ENCODE measurements around the gene NTM.

The NTM gene

GRCh38 chr11:132008872-132009271 is 638.5 kb downstream of the NTM start:
- Histone ChIP-seq H3K79me2 (ENCODE audit: insufficient read depth, low read length) (no peaks in the 10 kb centered on the region), H3K9me2 (ENCODE audit: low read depth, low read length) (no peaks in the 10 kb centered on the region), H3K27me3 (ENCODE audit: insufficient read depth, low read length) (no peaks in the 10 kb centered on the region), H3F3A (ENCODE audit: insufficient read depth, low read length) (no peaks in the 10 kb centered on the region), H3K4me3 (ENCODE audit: low read depth, low read length, poor library complexity, severe bottlenecking) (no peak overlapping the region), H3K36me3 (ENCODE audit: insufficient read depth, low read length) (no peaks in the 10 kb centered on the region), H2AFZ (ENCODE audit: low read length) (no peak overlapping the region), H3K9me3 (ENCODE audit: low read length) (no peaks in the 10 kb centered on the region), H3K4me2 (ENCODE audit: low read length) (no peak overlapping the region), H3K9ac (ENCODE audit: low read length) (no peak overlapping the region), H3K27ac (ENCODE audit: low read depth, low read length, poor library complexity, severe bottlenecking) (no peak overlapping the region), H3K4me1 (ENCODE audit: insufficient read depth, low read length, severe bottlenecking) (no peaks in the 10 kb centered on the region), H4K20me1 (ENCODE audit: insufficient read depth, low read length) (no peaks in the 10 kb centered on the region)
- TF ChIP-seq CTCF (IDR thresholded peaks at IDR 0.05; ENCODE audit: low read length) (no peak), EZH2 (IDR thresholded peaks at IDR 0.05; ENCODE audit: borderline replicate concordance, low read length) (no peak)

- H3K36me3 ChIP-seq (ENCODE audit: insufficient read depth, low read length): no peaks in the 10 kb centered on the region
- H3K4me3 ChIP-seq (ENCODE audit: low read depth, low read length, poor library complexity, severe bottlenecking): no peak overlapping the region
- no peaks in the 10 kb centered on the region for H3K9me2 ChIP-seq (ENCODE audit: low read depth, low read length)
- no peaks in the 10 kb centered on the region for H3F3A ChIP-seq (ENCODE audit: insufficient read depth, low read length)
- H3K9me3 ChIP-seq (ENCODE audit: low read length): no peaks in the 10 kb centered on the region
- no peak overlapping the region for H2AFZ ChIP-seq (ENCODE audit: low read length)
- H3K27ac ChIP-seq (ENCODE audit: low read depth, low read length, poor library complexity, severe bottlenecking): no peak overlapping the region
- no peaks in the 10 kb centered on the region for H3K4me1 ChIP-seq (ENCODE audit: insufficient read depth, low read length, severe bottlenecking)
- H4K20me1 ChIP-seq (ENCODE audit: insufficient read depth, low read length): no peaks in the 10 kb centered on the region
- H3K9ac ChIP-seq (ENCODE audit: low read length): no peak overlapping the region
- TF ChIP-seq EZH2 (IDR thresholded peaks at IDR 0.05; ENCODE audit: borderline replicate concordance, low read length): no peak
- TF ChIP-seq CTCF (IDR thresholded peaks at IDR 0.05; ENCODE audit: low read length): no peak
- H3K79me2 ChIP-seq (ENCODE audit: insufficient read depth, low read length): no peaks in the 10 kb centered on the region
- H3K4me2 ChIP-seq (ENCODE audit: low read length): no peak overlapping the region
- no peaks in the 10 kb centered on the region for H3K27me3 ChIP-seq (ENCODE audit: insufficient read depth, low read length)
These were observed 649.6 kb downstream of the NTM start for GRCh38 chr11:132020001-132020400.

- Histone ChIP-seq H3F3A (ENCODE audit: insufficient read depth, low read length) (no peaks in the 10 kb centered on the region), H3K27me3 (ENCODE audit: insufficient read depth, low read length) (no peaks in the 10 kb centered on the region), H3K4me2 (ENCODE audit: low read length) (no peak overlapping the region), H4K20me1 (ENCODE audit: insufficient read depth, low read length) (no peaks in the 10 kb centered on the region), H3K9me3 (ENCODE audit: low read length) (no peaks in the 10 kb centered on the region), H3K27ac (ENCODE audit: low read depth, low read length, poor library complexity, severe bottlenecking) (no peak overlapping the region), H3K9ac (ENCODE audit: low read length) (no peak overlapping the region), H3K36me3 (ENCODE audit: insufficient read depth, low read length) (no peaks in the 10 kb centered on the region), H3K4me1 (ENCODE audit: insufficient read depth, low read length, severe bottlenecking) (no peaks in the 10 kb centered on the region), H3K79me2 (ENCODE audit: insufficient read depth, low read length) (no peaks in the 10 kb centered on the region), H3K4me3 (ENCODE audit: low read depth, low read length, poor library complexity, severe bottlenecking) (no peak overlapping the region), H3K9me2 (ENCODE audit: low read depth, low read length) (no peaks in the 10 kb centered on the region), H2AFZ (ENCODE audit: low read length) (no peak overlapping the region)
- TF ChIP-seq EZH2 (IDR thresholded peaks at IDR 0.05; ENCODE audit: borderline replicate concordance, low read length) (no peak), CTCF (IDR thresholded peaks at IDR 0.05; ENCODE audit: low read length) (no peak)
These were observed 651.9 kb downstream of the NTM start for GRCh38 chr11:132022285-132022684.

All from OCI-LY1 (cell line).